PFSK-1 (cell line): ENCODE measurements around the gene PDE6H.

Experiments
- FOXP2 ChIP-seq: optimal IDR thresholded peaks from 2 replicates; pipeline ENCODE3; 2011; ENCODE audit warnings: borderline replicate concordance, control low read depth, inconsistent platforms; ENCODE audit not compliant: insufficient read depth; ENCODE audit errors: extremely low read length, extremely low read depth
- POLR2AphosphoS5 ChIP-seq: IDR thresholded peaks from 2 replicates; pipeline ENCODE4 v1.6.1; 2012; ENCODE audit warnings: low read depth, mild to moderate bottlenecking, control low read depth, low read length, moderate library complexity
- SIN3A ChIP-seq: IDR thresholded peaks from 2 replicates; pipeline ENCODE4 v1.6.1; 2012; ENCODE audit warnings: mild to moderate bottlenecking, low read length, moderate library complexity, borderline replicate concordance; ENCODE audit not compliant: insufficient read depth
- TAF1 ChIP-seq: IDR thresholded peaks from 2 replicates; pipeline ENCODE4 v1.6.1; 2012; ENCODE audit warnings: low read length, control low read depth, borderline replicate concordance; ENCODE audit not compliant: insufficient read depth
- TF ChIP-seq, protein P1 (sequence below), 2 experiments: IDR thresholded peaks; 2 replicates each; pipeline versions ENCODE4 v1.6.1 to v1.8.0; 2011 to 2012; ENCODE audit warnings: low read depth in 2 of 2, low read length in 2 of 2, control low read depth in 1 of 2, inconsistent platforms in 1 of 2, mild to moderate bottlenecking in 1 of 2, moderate library complexity in 1 of 2; ENCODE audit not compliant: insufficient read depth in 1 of 2

Gene PDE6H

DNA sequence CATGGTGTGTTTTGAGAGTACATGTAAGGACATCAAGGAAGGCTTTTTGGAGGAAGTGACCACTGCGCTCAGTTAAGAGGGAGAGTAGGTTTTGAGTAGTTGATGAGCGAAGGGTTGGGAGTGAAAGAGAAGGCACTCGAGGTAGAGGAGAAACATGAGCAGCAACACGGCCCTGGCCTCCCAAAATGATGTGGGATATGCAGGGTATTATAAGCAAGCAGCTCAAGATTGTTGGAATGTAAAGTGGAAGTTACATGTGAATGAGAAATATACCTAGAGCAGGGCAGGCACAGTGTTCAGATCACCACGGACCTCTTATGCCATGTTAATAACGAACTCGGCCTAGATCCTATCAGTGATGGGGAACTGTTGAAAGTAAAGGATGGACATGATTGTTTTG, 9.3 kb upstream of the PDE6H start:
- no peak for TF ChIP-seq SIN3A
- no peak for TF ChIP-seq FOXP2
- no peak for TF ChIP-seq POLR2AphosphoS5
- no peak for TF ChIP-seq TAF1
- TF ChIP-seq, protein P1, sequence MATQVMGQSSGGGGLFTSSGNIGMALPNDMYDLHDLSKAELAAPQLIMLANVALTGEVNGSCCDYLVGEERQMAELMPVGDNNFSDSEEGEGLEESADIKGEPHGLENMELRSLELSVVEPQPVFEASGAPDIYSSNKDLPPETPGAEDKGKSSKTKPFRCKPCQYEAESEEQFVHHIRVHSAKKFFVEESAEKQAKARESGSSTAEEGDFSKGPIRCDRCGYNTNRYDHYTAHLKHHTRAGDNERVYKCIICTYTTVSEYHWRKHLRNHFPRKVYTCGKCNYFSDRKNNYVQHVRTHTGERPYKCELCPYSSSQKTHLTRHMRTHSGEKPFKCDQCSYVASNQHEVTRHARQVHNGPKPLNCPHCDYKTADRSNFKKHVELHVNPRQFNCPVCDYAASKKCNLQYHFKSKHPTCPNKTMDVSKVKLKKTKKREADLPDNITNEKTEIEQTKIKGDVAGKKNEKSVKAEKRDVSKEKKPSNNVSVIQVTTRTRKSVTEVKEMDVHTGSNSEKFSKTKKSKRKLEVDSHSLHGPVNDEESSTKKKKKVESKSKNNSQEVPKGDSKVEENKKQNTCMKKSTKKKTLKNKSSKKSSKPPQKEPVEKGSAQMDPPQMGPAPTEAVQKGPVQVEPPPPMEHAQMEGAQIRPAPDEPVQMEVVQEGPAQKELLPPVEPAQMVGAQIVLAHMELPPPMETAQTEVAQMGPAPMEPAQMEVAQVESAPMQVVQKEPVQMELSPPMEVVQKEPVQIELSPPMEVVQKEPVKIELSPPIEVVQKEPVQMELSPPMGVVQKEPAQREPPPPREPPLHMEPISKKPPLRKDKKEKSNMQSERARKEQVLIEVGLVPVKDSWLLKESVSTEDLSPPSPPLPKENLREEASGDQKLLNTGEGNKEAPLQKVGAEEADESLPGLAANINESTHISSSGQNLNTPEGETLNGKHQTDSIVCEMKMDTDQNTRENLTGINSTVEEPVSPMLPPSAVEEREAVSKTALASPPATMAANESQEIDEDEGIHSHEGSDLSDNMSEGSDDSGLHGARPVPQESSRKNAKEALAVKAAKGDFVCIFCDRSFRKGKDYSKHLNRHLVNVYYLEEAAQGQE (IDR thresholded peaks at IDR 0.05; ENCODE audit: insufficient read depth in 1 of 2, low read depth in 2 of 2, low read length in 2 of 2): no peak

DNA sequence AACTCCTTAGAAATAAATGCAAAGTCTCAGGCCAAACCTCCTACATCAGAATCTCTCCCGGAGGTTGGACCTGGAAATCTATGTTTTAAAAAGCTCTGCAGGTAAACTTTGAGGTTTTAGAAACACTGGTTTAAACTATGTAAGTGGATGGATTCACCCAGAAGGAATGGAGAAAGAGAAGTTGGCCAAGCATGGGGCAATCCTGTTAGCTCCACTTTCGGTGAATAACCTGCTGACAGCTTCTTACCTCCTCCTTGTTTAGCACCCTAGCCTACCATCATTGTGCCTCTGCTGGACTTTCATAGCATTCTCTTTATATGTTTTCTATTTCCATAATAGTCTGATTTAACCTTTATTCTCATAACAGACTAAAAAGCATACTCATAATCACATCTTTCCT, 8.4 kb upstream of the PDE6H start:
- no peak for TF ChIP-seq TAF1
- no peak for TF ChIP-seq POLR2AphosphoS5
- TF ChIP-seq FOXP2: no peak
- TF ChIP-seq SIN3A: no peak
- TF ChIP-seq, protein P1 (IDR thresholded peaks at IDR 0.05; ENCODE audit: insufficient read depth in 1 of 2, low read depth in 2 of 2, low read length in 2 of 2): no peak

DNA sequence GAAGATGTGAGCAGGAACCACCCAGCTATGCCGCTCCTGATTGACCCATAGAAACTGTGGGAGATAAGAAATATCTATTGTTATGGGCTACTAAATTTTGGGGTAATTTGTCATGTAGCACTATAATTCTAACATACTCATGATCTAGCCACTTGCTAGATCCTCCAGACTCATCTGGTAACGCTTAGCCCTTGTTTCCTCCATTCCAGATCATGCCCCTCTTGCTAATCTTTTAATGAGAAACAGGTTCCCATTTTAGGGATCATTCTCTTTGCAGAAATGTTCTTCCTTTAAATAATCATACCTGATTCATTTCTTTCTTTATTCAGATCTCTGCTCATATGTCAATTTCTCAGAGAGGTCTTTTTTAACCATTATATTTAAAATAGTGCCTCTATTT, 7.6 kb upstream of the PDE6H start:
- TF ChIP-seq POLR2AphosphoS5: no peak
- TF ChIP-seq FOXP2: no peak
- TF ChIP-seq, protein P1 (IDR thresholded peaks at IDR 0.05; ENCODE audit: insufficient read depth in 1 of 2, low read depth in 2 of 2, low read length in 2 of 2): no peak
- no peak for TF ChIP-seq SIN3A
- TF ChIP-seq TAF1: no peak

DNA sequence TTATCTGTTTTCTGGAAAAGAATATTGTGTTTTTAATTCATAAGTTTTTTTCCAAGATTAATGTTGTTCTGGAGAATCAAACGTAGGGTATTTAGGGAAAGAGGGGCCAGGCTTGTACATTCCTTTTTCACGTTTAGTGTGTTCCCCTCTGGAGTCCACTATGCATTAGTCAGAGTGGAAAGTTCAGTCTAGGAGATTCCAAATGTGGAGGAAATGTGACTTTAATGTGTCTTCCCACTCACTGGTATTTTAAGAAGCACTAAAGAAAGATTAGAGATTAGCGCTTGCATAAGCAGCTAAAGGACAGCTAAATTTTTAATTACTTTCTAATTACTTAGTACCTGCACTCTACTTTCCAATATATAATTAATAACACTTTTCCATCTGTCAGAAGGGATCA, 4.4 kb upstream of the PDE6H start:
- TF ChIP-seq SIN3A (no peak), TAF1 (no peak), POLR2AphosphoS5 (no peak), FOXP2 (no peak)
- TF ChIP-seq, protein P1 (IDR thresholded peaks at IDR 0.05; ENCODE audit: insufficient read depth in 1 of 2, low read depth in 2 of 2, low read length in 2 of 2): no peak

DNA sequence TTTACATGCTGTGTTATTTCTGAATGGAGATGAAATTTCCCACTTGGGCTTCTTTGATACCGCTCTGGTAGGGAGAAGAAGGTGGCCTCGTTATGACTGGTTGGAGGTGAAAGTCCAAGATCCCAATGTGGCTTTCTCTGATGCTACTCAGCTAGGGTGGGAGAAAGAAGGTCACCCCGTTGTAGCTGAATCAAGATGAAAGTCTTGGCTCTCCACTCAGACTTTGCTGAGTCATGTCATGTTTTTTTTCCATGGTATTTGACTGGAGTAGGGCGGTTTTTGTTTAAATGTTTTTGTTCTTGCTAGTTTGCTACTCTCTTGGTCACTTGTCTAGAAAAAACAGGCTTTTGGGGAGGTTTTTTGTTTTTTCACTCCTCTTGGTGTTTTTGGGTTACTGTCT, 2.4 kb upstream of the PDE6H start:
- TF ChIP-seq TAF1: no peak
- no peak for TF ChIP-seq POLR2AphosphoS5
- no peak for TF ChIP-seq FOXP2
- TF ChIP-seq, protein P1 (IDR thresholded peaks at IDR 0.05; ENCODE audit: insufficient read depth in 1 of 2, low read depth in 2 of 2, low read length in 2 of 2): no peak
- no peak for TF ChIP-seq SIN3A
